ENCODE results near the gene DUOXA1.

DNA sequence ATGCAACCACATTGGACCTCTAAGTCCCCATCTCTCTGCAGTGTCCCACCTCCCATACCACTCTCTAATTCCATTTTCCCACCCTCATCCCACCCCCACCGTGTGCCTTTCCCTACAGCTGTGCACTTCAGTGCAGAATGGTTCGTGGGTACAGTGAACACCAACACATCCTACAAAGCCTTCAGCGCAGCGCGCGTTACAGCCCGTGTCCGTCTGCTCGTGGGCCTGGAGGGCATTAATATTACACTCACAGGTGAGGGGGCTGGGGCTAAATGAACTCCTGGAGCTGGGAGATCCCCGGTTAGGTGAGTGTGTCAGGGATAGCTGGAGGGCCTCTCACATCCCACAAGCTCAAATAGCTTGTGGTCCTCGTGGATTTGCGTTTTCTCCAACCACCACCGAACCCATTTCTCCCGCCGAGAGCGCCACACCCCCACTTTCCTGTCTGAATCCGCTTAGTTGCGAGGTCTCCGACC, 13.6 kb downstream of the DUOXA1 start:
- TF ChIP-seq CTCF (IDR thresholded peaks at IDR 0.05) (no peak), ZNF219 (CRISPR knock-in tag; IDR thresholded peaks at IDR 0.05; ENCODE audit: borderline replicate concordance) (no peak), TCF7 (CRISPR knock-in tag; IDR thresholded peaks at IDR 0.05; ENCODE audit: low read depth) (no peak)
- TF ChIP-seq, protein P1, sequence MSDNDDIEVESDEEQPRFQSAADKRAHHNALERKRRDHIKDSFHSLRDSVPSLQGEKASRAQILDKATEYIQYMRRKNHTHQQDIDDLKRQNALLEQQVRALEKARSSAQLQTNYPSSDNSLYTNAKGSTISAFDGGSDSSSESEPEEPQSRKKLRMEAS (CRISPR knock-in tag; IDR thresholded peaks at IDR 0.05) = no peak
